Hippocampal formation (tissue), 2 donors: ENCODE results near the gene METAP1D.
"Not testable (repeated sequence)": the region's sequence is repeated elsewhere in the genome, so short reads cannot be mapped to it uniquely, and the experiment has no call there.

Experiments
- DNase-seq, 2 donors: peaks; one replicate each; lab custom pipeline; 2025; lab: John Stamatoyannopoulos, UW

METAP1D gene

DNA sequence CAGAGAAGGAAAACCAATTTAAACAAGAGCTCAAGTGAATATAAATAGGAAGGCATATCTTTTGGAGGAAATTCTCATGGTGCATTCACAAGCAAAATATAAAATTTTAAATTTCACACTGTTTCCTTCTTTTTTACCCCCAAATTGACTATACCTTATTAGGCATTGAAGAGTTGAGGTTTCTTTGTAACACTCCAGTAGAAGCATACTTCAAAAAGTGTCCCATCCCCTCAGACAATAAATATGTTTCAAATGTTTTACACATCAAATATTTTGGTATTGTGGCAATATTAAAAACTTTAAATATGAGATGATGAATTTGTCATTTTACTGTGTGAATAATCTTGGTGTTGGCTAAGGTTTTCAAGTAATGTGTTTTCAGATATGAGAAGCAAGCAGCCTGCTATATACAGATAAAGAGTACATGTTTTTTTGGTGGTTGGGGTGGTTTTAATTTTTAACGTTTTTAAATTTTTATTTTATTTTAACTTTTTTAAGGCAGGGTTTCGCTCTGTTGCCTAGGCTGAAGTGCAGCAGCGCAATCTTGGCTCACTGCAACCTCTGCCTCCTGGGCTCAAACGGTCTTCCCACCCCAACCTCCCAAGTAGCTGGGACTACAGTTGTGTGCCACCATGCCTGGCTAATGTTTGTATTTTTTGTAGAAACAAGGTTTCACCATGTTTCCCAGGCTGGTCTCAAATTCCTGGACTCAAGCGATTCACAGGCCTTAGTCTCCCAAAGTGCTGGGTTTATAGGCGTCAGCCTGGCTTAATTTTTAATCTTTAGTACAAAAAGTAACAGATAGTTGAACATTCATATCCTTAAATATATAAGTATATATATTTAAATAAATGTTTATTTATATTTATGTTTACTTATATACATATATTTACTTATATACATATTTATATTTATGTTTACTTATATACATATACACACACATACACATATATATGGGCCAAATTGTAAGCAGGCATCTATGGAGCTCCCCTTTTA lies 49.1 kb downstream of the METAP1D start:
- no peak for DNase-seq

DNA sequence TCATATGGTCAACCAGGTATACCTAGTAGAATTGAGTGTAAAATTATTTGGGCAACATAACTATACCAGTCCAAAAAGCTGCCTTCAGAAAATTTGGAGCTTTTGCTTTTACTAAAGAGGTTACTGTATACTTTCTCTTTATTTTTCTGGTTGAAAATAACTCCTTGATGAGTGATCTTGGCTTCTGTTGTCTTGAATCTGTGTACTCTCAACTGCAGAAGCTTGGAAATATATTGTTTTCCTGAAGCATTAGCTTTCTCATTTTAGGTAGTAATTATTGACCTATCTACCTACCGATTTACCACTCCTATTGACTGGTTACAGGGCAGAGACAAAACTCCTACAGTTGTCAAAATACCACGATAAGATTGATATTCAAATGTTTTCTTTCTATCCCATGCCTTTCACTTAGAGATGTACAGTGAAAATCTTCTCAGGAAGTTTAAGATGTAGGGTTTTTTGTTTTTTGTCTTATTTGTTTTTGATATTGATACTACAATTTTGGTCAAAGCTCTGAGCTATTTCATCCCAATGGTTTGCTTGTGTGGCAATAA lies 49.9 kb downstream of the METAP1D start:
- no peak for DNase-seq

DNA sequence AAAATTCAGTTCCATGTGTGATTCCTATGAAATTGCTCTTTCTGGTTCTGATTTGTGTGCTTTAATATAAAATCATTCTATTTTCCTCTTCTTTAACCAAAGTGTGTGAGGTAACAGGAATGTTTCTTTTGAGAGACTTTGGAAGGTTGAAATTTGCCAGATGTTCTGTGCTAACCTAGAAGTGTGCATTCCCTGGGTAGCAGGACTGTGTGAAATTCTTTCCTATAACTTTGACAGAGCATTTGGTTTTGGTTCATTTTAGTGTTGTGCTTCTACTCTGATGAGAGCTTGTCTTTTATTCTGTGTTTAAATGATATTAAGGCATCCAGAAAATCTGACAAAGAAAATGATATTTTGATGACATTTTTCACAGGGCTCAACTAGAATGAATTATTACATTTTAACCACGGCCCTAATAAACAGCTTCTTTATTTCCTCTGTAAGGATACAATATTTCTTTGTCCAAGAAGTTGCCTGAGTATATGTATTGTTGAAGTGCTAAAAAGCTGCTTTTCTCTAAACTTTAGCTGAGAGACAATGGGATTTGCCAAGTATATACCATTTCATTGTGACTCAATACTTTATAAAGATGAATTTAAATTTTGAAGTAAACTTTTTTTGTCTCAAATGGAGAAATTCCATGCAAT lies 50.8 kb downstream of the METAP1D start:
- DNase-seq = no peak

DNA sequence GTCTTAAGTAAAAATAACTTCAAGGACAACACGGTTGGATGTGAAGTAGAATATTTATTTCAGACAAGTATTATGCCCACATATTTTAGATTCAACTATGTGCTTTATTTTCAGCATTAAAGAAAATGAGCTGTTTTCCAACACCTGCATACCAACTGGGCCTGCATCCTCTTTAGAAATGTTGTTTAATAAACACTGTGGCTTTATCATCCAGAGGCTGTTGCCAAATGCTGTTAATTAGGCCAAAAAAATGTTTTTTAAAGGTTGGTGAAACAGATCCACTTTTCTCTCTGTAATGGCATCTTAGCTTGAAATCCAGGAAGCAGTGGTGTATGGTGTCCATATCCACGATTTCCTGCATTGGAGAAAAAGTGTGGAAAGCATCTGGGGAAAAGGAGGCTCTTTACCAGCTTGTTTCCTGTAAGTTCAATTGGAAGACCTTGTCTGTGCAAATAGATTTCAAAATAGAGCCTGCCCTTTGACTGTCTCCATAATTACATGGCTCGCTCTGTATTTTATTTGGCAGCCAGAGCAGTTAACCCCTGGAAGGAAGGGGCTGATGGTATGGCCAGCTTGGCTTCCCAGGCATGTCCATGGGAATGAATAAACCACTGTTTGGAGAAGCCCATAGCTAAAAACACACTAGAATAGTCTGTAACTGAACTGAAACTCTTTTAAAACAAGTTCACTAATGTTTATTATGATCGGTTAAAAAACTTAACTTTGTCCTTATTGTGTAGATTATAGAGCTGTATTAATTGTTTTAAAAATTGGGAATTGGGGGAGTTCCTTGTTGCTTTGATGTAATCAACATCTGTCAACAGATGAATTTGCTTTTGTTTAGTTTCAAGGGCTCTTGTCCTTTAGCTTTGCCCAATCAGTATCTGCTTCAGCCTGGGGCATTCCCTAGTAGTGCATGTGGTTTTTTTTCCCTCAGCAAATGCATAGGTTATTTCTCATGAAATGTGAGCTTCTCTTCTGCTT lies 52.5 kb downstream of the METAP1D start:
- no peak for DNase-seq

DNA sequence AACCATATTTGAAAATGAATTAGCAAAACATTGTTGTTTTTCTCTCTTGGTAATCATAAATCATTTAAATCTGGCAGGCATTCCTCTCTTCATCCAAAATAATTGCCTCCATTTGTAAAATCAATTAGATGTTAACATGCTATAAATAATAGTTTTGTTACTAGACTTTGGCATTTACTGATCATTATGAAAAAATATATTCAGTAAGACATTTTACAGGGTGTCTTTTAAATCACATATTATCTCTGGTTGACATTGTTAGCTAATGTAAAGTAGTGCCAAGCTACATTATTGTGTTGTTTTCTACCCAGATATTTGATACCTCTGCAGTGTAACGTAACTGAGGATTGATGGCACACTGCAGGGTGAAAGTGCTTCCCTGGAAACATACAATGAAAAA lies 53.7 kb downstream of the METAP1D start:
- no peak for DNase-seq

DNA sequence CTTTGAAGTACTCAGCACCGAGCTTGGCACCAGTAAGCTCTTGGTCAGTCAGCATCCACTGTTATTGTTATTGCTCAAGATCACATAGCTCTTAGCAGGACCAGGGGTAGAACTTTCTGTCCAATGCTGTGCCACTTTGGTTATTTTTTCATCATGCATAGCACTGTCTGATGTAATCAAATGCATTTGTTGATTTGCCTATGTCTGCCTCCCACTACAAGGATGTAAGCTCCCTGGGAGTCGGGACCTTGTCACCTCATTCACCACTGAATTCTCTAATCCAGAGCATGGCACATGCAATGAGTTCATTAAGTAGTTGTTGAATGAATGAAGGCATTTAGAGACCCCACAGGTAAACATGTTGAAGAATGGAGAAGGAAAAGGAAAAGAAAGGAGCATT lies 56.5 kb downstream of the METAP1D start:
- DNase-seq = no peak

DNA sequence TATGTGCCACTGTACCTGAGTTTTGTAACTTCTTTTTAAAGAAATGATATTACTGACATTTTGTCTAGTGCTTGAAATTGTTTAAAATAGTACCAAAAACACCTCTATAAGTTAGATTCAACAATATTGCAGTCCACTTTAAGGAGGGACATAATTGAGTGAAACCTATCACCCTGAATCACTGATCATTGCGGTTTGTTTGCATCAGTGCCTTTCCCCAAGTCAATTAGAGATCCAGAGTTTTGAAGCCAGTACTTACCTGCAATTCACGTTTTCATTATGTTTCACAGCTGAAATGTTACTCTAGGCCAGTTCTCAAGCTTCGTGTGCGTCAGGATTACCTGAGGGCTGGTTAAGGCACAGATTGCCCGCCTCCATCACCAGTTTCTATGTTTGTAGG lies 58.9 kb downstream of the METAP1D start:
- DNase-seq = no peak

DNA sequence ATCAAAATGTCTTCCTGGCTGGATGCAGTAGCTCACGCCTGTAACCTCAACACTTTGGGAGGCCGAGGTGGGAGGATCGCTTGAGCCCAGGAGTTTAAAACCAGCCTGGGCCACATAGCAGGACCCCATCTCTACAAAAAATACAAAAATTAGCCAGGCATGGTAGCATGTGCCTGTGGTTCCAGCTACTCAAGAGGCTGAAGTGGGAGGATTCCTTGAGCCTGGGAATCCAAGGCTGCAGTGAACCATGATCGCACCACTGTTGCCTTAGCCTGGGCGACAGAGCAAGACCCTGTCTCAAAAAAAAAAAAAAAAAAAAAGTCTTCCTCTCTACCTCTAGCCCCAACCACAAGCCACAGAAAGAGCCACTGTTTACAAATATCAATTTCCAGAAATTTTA lies 60.4 kb downstream of the METAP1D start:
- DNase-seq = not testable (repeated sequence)

DNA sequence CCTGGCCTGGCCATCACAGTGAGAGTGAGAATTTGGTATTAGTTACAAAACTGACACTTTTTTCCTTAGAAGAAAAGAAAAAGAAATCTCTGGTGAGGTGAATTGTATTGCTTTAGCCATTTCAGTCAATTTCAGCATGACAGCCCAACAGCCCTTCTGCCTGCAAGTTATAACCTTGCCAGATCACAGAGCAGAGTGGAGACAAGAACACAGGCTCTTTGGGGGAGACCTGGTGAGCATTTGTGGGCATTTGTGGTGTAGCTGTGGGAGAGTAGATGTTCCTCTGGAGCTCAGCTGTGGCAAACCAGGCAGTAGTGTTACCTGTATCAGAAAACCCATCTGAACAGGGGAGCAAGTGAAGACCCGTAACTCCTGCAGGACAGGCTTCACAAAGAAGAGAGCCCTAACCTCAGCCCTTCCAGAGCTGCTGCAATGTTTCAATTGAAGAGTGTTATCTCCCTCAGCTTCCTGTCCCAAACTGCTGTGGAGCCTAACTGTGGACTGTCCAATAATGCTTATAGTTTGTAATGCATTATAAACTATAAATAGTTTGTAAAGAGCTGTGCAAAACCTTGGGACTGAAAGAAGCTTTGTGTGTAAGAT lies 62.8 kb downstream of the METAP1D start:
- no peak for DNase-seq

DNA sequence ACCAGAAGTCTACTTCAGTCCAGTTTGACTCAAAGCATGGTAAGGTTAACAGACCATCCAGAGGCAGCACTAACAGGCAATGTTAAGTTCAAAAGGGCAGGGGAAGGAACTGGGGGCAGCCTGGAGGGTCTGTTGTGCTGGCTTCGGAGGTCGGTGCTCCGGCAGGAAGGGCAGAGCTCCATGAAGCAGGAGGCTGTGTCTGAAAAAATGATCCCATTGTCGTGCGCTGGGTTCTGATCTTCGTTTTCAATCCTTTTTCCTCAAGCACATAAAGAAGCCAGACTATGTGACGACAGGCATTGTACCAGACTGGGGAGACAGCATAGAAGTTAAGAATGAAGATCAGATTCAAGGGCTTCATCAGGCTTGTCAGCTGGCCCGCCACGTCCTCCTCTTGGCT lies 63.7 kb downstream of the METAP1D start:
- DNase-seq = no peak

DNA sequence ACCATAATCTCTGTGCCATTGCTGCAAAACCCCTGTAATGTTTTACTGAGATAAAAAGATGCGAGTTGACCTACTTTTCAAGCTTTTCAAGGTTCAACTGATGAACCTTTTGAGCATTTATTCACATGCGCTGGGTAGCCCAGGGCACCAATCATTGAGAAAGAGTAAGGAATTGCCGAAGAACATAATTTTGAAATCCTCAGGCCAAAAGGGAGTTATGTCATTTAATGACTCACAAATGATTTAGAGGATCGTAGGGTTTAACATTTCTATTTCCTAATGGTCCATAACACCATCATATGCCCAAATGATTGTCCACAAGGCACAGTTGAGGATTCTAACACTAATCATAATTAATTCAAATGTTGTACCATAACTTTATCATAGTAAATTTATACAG lies 65.4 kb downstream of the METAP1D start:
- no peak for DNase-seq

DNA sequence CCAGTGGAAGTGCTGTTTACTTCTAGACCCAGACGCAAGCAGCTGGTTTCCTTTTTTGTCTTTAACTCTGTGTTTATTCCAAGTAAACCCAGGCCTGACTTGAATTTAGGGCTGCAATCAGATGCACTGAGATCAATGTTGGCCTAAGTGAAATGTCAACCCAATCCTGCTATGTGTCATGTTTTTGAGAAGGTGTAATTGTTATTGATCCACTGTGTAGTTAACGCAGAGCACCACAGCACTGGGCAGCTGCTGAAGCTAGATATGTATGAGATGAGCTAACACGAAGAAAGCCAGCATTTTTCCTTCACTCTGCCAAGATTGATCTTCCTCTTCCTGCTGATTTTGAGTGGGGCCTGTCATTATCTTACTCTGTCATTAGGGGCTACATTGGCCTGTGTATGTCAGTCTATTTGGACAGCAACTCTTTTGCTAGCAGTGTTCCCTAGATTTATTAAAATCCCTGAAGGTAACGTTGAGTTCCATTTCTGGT lies 66.7 kb downstream of the METAP1D start:
- DNase-seq = no peak

DNA sequence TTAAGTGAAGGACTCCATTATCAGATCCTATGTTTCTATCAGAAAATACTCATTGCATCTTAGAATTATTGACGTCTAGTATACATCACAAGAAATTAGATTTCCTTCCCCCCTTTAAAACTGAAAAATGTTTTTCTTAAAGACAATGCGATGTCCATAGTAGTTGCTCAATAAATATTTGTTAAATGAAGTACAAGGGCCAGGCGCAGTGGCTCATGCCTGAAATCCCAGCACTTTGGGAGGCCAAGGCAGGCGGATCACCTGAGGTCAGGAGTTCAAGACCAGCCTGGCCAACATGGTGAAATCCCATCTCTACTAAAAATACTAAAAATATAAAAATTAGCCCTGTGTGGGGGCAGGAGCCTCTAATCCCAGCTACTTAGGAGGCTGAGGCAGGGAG lies 68.2 kb downstream of the METAP1D start:
- DNase-seq = not testable (repeated sequence)

DNA sequence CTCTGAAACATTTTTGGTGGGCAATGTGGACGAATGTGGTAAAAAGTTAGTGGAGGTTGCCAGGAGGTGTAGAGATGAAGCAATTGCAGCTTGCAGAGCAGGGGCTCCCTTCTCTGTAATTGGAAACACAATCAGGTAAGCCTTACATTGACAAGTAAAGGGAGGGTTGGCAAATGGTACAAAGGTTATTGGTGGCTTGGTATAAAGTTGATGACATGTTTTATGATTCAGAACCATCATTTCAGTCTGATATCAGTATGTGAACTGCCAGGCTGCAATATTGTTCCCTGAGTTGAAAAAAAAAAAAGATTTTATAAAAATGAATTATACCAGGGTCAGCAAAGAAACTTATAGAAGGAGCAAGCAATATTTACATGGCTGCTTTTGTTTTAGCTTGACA lies 71.2 kb downstream of the METAP1D start:
- no peak for DNase-seq

DNA sequence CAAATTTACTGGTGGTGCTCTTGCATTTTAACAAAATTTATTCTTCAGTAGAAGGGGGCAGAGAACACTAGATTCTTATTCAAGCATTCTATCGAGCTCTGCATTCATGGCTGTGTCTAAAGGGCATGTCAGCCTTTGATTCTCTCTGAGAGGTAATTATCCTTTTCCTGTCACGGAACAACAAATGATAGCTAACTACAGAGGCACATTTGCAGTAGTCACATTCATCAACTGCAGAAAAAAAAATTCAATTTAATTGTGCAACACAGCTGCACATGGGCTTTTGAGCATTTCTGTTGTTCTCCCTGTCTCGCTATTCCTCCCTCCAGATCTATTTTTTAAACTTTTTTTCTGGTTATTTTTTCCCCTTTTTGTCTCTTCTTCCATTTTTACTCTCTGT lies 72.5 kb downstream of the METAP1D start:
- DNase-seq = no peak

DNA sequence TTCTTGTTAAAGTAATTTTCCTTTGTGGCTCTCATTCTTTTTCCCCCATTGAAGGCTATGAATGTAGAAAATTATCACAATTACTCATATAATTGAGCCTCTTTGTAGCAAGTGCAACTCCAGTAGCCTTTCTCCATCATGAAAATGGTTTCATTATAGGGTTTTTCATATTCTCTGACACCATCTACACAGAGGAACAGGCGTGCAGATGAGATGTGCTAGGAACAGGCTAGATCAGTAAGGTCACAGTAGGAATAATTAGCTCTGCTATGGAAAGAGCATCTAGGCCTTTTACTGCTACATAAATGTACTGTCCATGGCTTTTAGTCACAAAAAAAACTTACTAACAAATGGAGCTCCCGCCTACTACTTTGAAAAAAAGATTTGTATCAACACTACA lies 73.0 kb downstream of the METAP1D start:
- no peak for DNase-seq

DNA sequence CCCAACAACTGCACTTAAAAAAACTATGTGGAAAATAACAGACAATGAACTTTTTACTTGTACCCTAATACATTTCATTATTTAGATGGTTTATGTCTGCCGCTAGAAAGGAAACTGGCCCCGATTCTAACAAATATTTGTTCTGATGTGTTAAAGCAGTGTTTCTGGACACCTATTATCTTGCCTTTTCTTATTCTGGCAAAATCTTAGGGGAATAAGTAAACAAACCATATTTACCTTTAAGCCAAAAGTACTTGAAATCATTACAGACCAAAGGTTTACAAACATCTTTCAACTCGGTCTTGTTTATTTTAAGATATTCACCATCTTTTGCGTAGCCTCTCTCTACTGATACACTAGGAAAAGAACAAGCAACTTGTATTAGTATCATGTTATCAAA lies 73.8 kb downstream of the METAP1D start:
- DNase-seq = no peak

DNA sequence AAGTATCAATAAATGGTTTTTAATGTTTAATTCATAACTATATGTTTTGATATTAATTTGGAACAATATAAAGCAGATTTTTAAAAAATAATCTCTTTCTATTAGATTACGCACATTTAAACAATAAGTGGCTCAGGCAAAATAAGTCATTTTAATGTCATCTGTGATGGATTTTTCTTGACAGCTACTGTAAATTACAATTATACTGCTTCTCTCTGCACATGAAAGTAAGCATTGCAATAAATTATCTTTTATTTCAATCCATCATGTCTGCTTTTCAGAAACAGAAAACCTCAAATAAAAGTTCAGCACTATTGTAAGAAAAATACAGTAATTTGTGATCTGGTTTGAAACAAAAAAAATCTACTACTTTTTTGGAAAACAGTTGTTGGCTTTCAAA lies 74.5 kb downstream of the METAP1D start:
- no peak for DNase-seq

DNA sequence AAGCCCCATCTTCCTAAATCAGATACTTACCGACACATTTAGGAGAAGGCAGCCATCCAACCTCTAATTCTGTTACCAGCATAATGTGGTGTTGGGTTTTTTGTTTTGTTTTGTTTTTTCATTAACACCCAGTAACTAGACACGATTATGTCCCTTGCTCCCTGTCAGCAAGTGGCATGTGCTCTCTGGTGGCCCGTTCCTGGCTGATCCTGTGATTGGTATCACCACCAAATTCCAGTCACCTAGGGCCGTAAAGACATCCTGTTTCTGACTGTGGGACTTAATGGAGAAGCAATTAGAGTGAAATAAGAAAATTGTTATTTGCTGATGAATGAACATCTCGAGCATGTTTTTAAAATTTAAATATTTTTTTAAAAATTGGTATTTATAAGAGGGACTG lies 79.7 kb downstream of the METAP1D start:
- no peak for DNase-seq

DNA sequence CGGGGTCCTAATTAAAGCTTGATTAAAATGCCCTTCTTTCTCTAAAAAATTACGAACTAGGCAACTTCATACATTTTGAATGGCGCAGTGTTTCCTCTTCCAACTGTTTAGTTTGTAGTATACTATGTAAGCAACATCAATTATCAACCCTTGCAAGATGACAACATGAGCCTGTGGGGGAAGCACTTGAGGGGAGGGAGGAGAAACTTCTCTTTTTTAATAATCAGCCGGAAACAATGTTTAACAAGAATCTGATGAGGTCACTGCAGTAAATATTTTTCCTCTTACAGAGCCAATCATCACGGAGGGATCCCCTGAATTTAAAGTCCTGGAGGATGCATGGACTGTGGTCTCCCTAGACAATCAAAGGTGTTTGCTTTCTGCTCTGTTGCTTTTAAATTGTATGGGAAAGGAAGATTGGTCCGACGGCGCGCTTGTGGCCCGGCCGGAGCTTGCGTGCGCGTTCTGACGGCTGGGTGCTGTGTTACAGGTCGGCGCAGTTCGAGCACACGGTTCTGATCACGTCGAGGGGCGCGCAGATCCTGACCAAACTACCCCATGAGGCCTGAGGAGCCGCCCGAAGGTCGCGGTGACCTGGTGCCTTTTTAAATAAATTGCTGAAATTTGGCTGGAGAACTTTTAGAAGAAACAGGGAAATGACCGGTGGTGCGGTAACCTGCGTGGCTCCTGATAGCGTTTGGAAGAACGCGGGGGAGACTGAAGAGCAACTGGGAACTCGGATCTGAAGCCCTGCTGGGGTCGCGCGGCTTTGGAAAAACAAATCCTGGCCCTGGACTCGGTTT lies 80.3 kb downstream of the METAP1D start:
- no peak for DNase-seq
